NOMO-1 treated with dmso at 0.1 percent for 144 hours (cell line): ENCODE results near the gene RINL.

Source experiments
- DNase-seq: peaks from one replicate; lab custom pipeline; 2025; ENCODE audit not compliant: unreplicated experiment; lab: John Stamatoyannopoulos, UW

RINL gene

GRCh38 chr19:38849860-38850435 is 28.1 kb downstream of the RINL start, which contains the start of gene HNRNPL:
Gene HNRNPL, minus strand, starts transcription at chr19:38849986. Its CDS starts 20 bp downstream, at chr19:38849966.
- DNase-seq = peak; percentile 100

- peak; percentile 94 for DNase-seq
Measured at GRCh38 chr19:38849147-38849859, 28.8 kb downstream of the RINL start.

GRCh38 chr19:38848299-38849146 is 29.6 kb downstream of the RINL start:
- DNase-seq = no peak

GRCh38 chr19:38846097-38846496 is 32.0 kb downstream of the RINL start:
- DNase-seq = no peak

- DNase-seq = no peak
Measured at GRCh38 chr19:38845374-38846024, 32.6 kb downstream of the RINL start.

- DNase-seq = no peak
Measured at GRCh38 chr19:38844093-38844686, 33.9 kb downstream of the RINL start.

GRCh38 chr19:38843175-38843758 is 34.8 kb downstream of the RINL start:
- no peak for DNase-seq

GRCh38 chr19:38842439-38843174 is 35.5 kb downstream of the RINL start:
- no peak for DNase-seq

GRCh38 chr19:38841787-38842438 is 36.2 kb downstream of the RINL start:
- no peak for DNase-seq

- DNase-seq = no peak
Measured at GRCh38 chr19:38841180-38841766, 36.8 kb downstream of the RINL start.

GRCh38 chr19:38840583-38840968 is 37.5 kb downstream of the RINL start:
- no peak for DNase-seq

- DNase-seq = no peak
Measured at GRCh38 chr19:38839816-38840582, 38.1 kb downstream of the RINL start.

GRCh38 chr19:38838986-38839761 is 38.9 kb downstream of the RINL start:
- DNase-seq = no peak

GRCh38 chr19:38838208-38838985 is 39.7 kb downstream of the RINL start:
- no peak for DNase-seq

- no peak for DNase-seq
Measured at GRCh38 chr19:38837656-38838121, 40.4 kb downstream of the RINL start.

- no peak for DNase-seq
Measured at GRCh38 chr19:38836983-38837626, 41.0 kb downstream of the RINL start.
